Metanephros (tissue), 1 donor: ENCODE measurements around the gene TMX4. TPM values are rescaled to one million over a fixed set of nuclear protein-coding genes. Genes with fewer than 3 reads are reported as not detected.

ENCODE experiments used
- total RNA-seq: library from RNA; depleted of rRNA; stranded (reverse); fragments of >200 nt; gene quantifications from one replicate; pipeline ENCODE4 v1.2.3, GENCODE V29; 2014

TMX4 gene
- 56.8 TPM for total RNA-seq

GRCh38 chr20:8019246-8019997 lies at the start of gene TMX4:
TMX4 (minus strand) TSS chr20:8019761; CDS start chr20:8019613, 148 bp downstream.

GRCh38 chr20:7940341-7940740 lies 79.2 kb downstream of the TMX4 start, which contains the start of gene HAO1:
HAO1 (minus strand) TSS chr20:7940458; CDS start chr20:7940422, 36 bp downstream.

Other genes with a start within 250 kb of the TMX4 start
- gene HAO1, start 79.3 kb downstream of the TMX4 start, total RNA-seq = not detected
- 78.4 TPM for gene PLCB1, start 112.5 kb upstream of the TMX4 start, total RNA-seq